GM23338 (cell line): ENCODE measurements around the gene KRTAP20-1. TPM values are rescaled to one million over a fixed set of nuclear protein-coding genes. Genes with fewer than 3 reads are reported as not detected.

Experiments
- ATAC-seq: fragments of 200-7000 bp; cut with Tn5 transposase; 3 replicates; pipeline ENCODE4 v1.9.1; 2020
- DNase-seq: peaks from one replicate; pipeline ENCODE4 v3.0.0-alpha.2; 2015; ENCODE audit warnings: low spot score
- H2AFZ ChIP-seq: fragments of 200-600 bp; sonication (generic); 2 replicates; pipeline ENCODE4 v1.8.0; 2016; ENCODE audit warnings: antibody characterized with exemption, mild to moderate bottlenecking, moderate library complexity
- H3F3A ChIP-seq: fragments of 200-600 bp; sonication (generic); replicated peaks from 2 replicates; pipeline ENCODE4 v1.8.0; 2017; ENCODE audit warnings: antibody characterized with exemption, mixed run types, low read depth
- H3K27ac ChIP-seq: fragments of 200-600 bp; sonication (generic); 2 replicates; pipeline ENCODE4 v1.6.1; 2016; ENCODE audit warnings: low read depth
- H3K27me3 ChIP-seq: fragments of 200-600 bp; sonication (generic); 2 replicates; pipeline ENCODE4 v1.8.0; 2016; ENCODE audit warnings: mild to moderate bottlenecking, mixed run types, moderate library complexity; ENCODE audit not compliant: insufficient read depth
- H3K36me3 ChIP-seq: fragments of 200-600 bp; sonication (generic); 2 replicates; pipeline ENCODE4 v1.8.0; 2016; ENCODE audit warnings: mild to moderate bottlenecking; ENCODE audit not compliant: insufficient read depth
- H3K4me1 ChIP-seq: fragments of 200-600 bp; sonication (generic); 2 replicates; pipeline ENCODE4 v1.8.0; 2016; ENCODE audit warnings: mild to moderate bottlenecking, moderate library complexity; ENCODE audit not compliant: insufficient read depth
- H3K4me2 ChIP-seq: fragments of 200-600 bp; sonication (generic); 2 replicates; pipeline ENCODE4 v1.7.1; 2017; ENCODE audit warnings: mixed run types
- H3K4me3 ChIP-seq: fragments of 200-600 bp; sonication (generic); 2 replicates; pipeline ENCODE4 v1.6.1; 2016; ENCODE audit warnings: mixed run types
- H3K79me2 ChIP-seq: fragments of 200-600 bp; sonication (generic); replicated peaks from 2 replicates; pipeline ENCODE4 v1.8.0; 2017; ENCODE audit warnings: mild to moderate bottlenecking; ENCODE audit not compliant: insufficient read depth
- H3K9me2 ChIP-seq: fragments of 200-600 bp; sonication (generic); 2 replicates; pipeline ENCODE4 v1.8.0; 2017; ENCODE audit not compliant: insufficient read depth
- H4K20me1 ChIP-seq: fragments of 200-600 bp; sonication (generic); replicated peaks from 2 replicates; pipeline ENCODE4 v1.8.0; 2017; ENCODE audit warnings: mild to moderate bottlenecking; ENCODE audit not compliant: insufficient read depth
- H3K27ac Mint-ChIP-seq: 2 replicates; pipeline ENCODE4 v1.8.0; 2020; ENCODE audit warnings: inconsistent platforms, mild to moderate bottlenecking, moderate library complexity, mixed read lengths
- H3K27me3 Mint-ChIP-seq: 3 replicates; pipeline ENCODE4 v1.8.0; 2022; ENCODE audit warnings: low read depth, mild to moderate bottlenecking, moderate library complexity, mixed read lengths, inconsistent platforms; ENCODE audit not compliant: insufficient read depth, poor library complexity
- H3K36me3 Mint-ChIP-seq: 3 replicates; pipeline ENCODE4 v1.8.0; 2021; ENCODE audit warnings: low read depth, mild to moderate bottlenecking, inconsistent platforms, moderate library complexity, mixed read lengths
- H3K4me1 Mint-ChIP-seq: 3 replicates; pipeline ENCODE4 v1.8.0; 2020; ENCODE audit warnings: mild to moderate bottlenecking, inconsistent platforms, mixed read lengths
- H3K4me3 Mint-ChIP-seq: 3 replicates; pipeline ENCODE4 v1.8.0; 2021; ENCODE audit warnings: moderate library complexity, mild to moderate bottlenecking, inconsistent platforms, mixed read lengths
- H3K9me3 Mint-ChIP-seq: 3 replicates; pipeline ENCODE4 v1.8.0; 2020; ENCODE audit warnings: moderate library complexity, mild to moderate bottlenecking, inconsistent platforms, mixed read lengths
- CREB1 ChIP-seq: fragments of 250-450 bp; sonication (Bioruptor Pico); IDR thresholded peaks from 2 replicates; pipeline ENCODE4 v1.5.0; 2020; ENCODE audit warnings: low read depth, mild to moderate bottlenecking, moderate library complexity
- ETS1 ChIP-seq: IDR thresholded peaks from 2 replicates; pipeline ENCODE4 v1.6.1; 2016; ENCODE audit warnings: antibody characterized with exemption
- EZH2 ChIP-seq: fragments of 200-600 bp; sonication (generic); IDR thresholded peaks from one replicate; pipeline ENCODE4 v1.8.0; 2017; ENCODE audit warnings: antibody characterized with exemption, mild to moderate bottlenecking, low read depth; ENCODE audit not compliant: unreplicated experiment
- EZH2phosphoT487 ChIP-seq: fragments of 200-600 bp; sonication (generic); IDR thresholded peaks from one replicate; pipeline ENCODE4 v1.8.1; 2018; ENCODE audit warnings: antibody characterized with exemption; ENCODE audit not compliant: unreplicated experiment
- JUNB ChIP-seq: IDR thresholded peaks from one replicate; pipeline ENCODE4 v1.6.1; 2016; ENCODE audit warnings: antibody characterized with exemption; ENCODE audit not compliant: unreplicated experiment
- NANOG ChIP-seq: IDR thresholded peaks from 2 replicates; pipeline ENCODE4 v1.6.1; 2016; ENCODE audit warnings: antibody characterized with exemption, borderline replicate concordance
- POLR2AphosphoS5 ChIP-seq: IDR thresholded peaks from 2 replicates; pipeline ENCODE4 v1.6.1; 2016; ENCODE audit warnings: antibody characterized with exemption, low read depth
- REST ChIP-seq: IDR thresholded peaks from one replicate; pipeline ENCODE4 v1.6.1; 2018; ENCODE audit warnings: antibody characterized with exemption; ENCODE audit not compliant: unreplicated experiment
- STAT1 ChIP-seq: IDR thresholded peaks from one replicate; pipeline ENCODE4 v1.6.1; 2016; ENCODE audit warnings: antibody characterized with exemption; ENCODE audit not compliant: unreplicated experiment
- ZNF114 ChIP-seq: fragments of 250-450 bp; sonication (Bioruptor Pico); IDR thresholded peaks from 2 replicates; pipeline ENCODE4 v1.5.0; 2020; ENCODE audit warnings: mild to moderate bottlenecking, moderate library complexity
- ZNF331 ChIP-seq: fragments of 250-450 bp; sonication (Bioruptor Pico); IDR thresholded peaks from 2 replicates; pipeline ENCODE4 v1.5.0; 2020; ENCODE audit warnings: low read depth, mild to moderate bottlenecking, moderate library complexity
- polyA plus RNA-seq: library from polyadenylated mRNA; unstranded; fragments of >200 nt; fragmentation: Nextera tagmentation; extraction: Ambion mirVana; gene quantifications from 2 replicates; pipeline ENCODE4 v1.2.1, GENCODE V29; 2016
- total RNA-seq: library from RNA; depleted of rRNA; stranded (reverse); fragments of >200 nt; shearing (Covaris generic); gene quantifications from 2 replicates; pipeline ENCODE4 v1.2.3, GENCODE V29; 2014
- TF ChIP-seq, protein P1 (sequence below), 2 experiments: fragments of 200-600 bp in 1 of 2; sonication (generic) in 1 of 2; conservative IDR thresholded peaks; 2 replicates each; pipeline versions ENCODE4 v1.5.1 to v1.6.1; 2016 to 2017; ENCODE audit warnings: antibody characterized with exemption in 2 of 2, low read depth in 2 of 2, mild to moderate bottlenecking in 2 of 2, moderate library complexity in 1 of 2
- TF ChIP-seq, protein P2 (sequence below): fragments of 250-450 bp; sonication (Bioruptor Pico); IDR thresholded peaks from 2 replicates; pipeline ENCODE4 v1.5.0; 2020; ENCODE audit warnings: mild to moderate bottlenecking, moderate library complexity

KRTAP20-1 gene
- total and polyA plus RNA-seq, 2 experiments from 2014 or later, result not detected

DNA sequence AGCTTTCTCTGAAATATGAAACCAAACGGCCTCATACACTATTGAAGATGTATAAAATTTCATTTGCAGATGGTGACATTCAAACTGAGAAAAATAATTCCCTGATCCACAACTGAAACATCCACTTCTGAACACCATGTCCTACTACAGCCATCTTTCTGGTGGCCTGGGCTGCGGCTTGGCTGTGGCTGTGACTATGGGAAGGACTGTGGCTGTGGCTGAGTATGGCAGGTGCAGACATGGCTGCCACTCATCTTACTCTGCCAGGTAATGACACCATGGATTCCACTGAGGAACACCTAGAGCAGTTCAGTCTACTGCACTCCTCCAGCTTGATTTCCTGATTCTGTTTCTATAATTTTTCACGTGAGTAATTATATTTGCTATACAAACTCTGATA, 4.3 kb downstream of the KRTAP20-1 start, which contains the start of gene KRTAP20-4:
Gene KRTAP20-4 (plus strand): TSS at position 106 of the 400 bp plus-strand sequence.
- no peaks in the 10 kb centered on the region for H3K36me3 ChIP-seq
- no peak within 1 kb of the TSS for H3K4me3 ChIP-seq
- H3K9me2 ChIP-seq, result peaks cover 3% of the 10 kb centered on the region; the same call in 1 of the 2 replicates
- H3K27me3 Mint-ChIP-seq, result no peaks in the 10 kb centered on the region
- no peak within 1 kb of the TSS for H3K4me2 ChIP-seq
- no peak for TF ChIP-seq ZNF114 (CRISPR knock-in tag)
- no peak for TF ChIP-seq EZH2
- no peak for TF ChIP-seq JUNB
- TF ChIP-seq, protein P1, sequence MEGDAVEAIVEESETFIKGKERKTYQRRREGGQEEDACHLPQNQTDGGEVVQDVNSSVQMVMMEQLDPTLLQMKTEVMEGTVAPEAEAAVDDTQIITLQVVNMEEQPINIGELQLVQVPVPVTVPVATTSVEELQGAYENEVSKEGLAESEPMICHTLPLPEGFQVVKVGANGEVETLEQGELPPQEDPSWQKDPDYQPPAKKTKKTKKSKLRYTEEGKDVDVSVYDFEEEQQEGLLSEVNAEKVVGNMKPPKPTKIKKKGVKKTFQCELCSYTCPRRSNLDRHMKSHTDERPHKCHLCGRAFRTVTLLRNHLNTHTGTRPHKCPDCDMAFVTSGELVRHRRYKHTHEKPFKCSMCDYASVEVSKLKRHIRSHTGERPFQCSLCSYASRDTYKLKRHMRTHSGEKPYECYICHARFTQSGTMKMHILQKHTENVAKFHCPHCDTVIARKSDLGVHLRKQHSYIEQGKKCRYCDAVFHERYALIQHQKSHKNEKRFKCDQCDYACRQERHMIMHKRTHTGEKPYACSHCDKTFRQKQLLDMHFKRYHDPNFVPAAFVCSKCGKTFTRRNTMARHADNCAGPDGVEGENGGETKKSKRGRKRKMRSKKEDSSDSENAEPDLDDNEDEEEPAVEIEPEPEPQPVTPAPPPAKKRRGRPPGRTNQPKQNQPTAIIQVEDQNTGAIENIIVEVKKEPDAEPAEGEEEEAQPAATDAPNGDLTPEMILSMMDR (conservative IDR thresholded peaks at IDR 0.05; ENCODE audit: low read depth in 2 of 2), result no peak
- TF ChIP-seq, protein P2, sequence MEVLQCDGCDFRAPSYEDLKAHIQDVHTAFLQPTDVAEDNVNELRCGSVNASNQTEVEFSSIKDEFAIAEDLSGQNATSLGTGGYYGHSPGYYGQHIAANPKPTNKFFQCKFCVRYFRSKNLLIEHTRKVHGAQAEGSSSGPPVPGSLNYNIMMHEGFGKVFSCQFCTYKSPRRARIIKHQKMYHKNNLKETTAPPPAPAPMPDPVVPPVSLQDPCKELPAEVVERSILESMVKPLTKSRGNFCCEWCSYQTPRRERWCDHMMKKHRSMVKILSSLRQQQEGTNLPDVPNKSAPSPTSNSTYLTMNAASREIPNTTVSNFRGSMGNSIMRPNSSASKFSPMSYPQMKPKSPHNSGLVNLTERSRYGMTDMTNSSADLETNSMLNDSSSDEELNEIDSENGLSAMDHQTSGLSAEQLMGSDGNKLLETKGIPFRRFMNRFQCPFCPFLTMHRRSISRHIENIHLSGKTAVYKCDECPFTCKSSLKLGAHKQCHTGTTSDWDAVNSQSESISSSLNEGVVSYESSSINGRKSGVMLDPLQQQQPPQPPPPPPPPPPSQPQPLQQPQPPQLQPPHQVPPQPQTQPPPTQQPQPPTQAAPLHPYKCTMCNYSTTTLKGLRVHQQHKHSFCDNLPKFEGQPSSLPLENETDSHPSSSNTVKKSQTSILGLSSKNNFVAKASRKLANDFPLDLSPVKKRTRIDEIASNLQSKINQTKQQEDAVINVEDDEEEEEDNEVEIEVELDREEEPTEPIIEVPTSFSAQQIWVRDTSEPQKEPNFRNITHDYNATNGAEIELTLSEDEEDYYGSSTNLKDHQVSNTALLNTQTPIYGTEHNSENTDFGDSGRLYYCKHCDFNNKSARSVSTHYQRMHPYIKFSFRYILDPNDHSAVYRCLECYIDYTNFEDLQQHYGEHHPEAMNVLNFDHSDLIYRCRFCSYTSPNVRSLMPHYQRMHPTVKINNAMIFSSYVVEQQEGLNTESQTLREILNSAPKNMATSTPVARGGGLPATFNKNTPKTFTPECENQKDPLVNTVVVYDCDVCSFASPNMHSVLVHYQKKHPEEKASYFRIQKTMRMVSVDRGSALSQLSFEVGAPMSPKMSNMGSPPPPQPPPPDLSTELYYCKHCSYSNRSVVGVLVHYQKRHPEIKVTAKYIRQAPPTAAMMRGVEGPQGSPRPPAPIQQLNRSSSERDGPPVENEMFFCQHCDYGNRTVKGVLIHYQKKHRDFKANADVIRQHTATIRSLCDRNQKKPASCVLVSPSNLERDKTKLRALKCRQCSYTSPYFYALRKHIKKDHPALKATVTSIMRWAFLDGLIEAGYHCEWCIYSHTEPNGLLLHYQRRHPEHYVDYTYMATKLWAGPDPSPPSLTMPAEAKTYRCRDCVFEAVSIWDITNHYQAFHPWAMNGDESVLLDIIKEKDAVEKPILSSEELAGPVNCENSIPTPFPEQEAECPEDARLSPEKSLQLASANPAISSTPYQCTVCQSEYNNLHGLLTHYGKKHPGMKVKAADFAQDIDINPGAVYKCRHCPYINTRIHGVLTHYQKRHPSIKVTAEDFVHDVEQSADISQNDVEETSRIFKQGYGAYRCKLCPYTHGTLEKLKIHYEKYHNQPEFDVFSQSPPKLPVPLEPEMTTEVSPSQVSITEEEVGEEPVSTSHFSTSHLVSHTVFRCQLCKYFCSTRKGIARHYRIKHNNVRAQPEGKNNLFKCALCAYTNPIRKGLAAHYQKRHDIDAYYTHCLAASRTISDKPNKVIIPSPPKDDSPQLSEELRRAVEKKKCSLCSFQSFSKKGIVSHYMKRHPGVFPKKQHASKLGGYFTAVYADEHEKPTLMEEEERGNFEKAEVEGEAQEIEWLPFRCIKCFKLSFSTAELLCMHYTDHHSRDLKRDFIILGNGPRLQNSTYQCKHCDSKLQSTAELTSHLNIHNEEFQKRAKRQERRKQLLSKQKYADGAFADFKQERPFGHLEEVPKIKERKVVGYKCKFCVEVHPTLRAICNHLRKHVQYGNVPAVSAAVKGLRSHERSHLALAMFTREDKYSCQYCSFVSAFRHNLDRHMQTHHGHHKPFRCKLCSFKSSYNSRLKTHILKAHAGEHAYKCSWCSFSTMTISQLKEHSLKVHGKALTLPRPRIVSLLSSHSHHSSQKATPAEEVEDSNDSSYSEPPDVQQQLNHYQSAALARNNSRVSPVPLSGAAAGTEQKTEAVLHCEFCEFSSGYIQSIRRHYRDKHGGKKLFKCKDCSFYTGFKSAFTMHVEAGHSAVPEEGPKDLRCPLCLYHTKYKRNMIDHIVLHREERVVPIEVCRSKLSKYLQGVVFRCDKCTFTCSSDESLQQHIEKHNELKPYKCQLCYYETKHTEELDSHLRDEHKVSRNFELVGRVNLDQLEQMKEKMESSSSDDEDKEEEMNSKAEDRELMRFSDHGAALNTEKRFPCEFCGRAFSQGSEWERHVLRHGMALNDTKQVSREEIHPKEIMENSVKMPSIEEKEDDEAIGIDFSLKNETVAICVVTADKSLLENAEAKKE (CRISPR knock-in tag), result no peak
- TF ChIP-seq STAT1, result no peak
- TF ChIP-seq REST, result no peak
- no peak for TF ChIP-seq POLR2AphosphoS5
- no peak for TF ChIP-seq ZNF331 (CRISPR knock-in tag)
- no peak for TF ChIP-seq CREB1 (CRISPR knock-in tag)
- no peak for TF ChIP-seq ETS1
- no peak for TF ChIP-seq EZH2phosphoT487
- TF ChIP-seq NANOG, result no peak
- no peak within 1 kb of the TSS for H3K4me3 Mint-ChIP-seq
- no peak within 1 kb of the TSS for H3K27ac ChIP-seq
- H3K27ac Mint-ChIP-seq, result no peak within 1 kb of the TSS
- 0 out of 3 replicates have a peak, but pooled peaks cover 5% of the 10 kb centered on the region for H3K36me3 Mint-ChIP-seq
- no peak within 1 kb of the TSS for H2AFZ ChIP-seq
- no peaks in the 10 kb centered on the region for H3K79me2 ChIP-seq
- H3K4me1 Mint-ChIP-seq, result no peaks in the 10 kb centered on the region
- no peaks in the 10 kb centered on the region for H4K20me1 ChIP-seq
- no peaks in the 10 kb centered on the region; the same call in 1 of the 2 replicates for H3K4me1 ChIP-seq
- no peak for DNase-seq
- ATAC-seq, result no peak
- peaks cover 8% of the 10 kb centered on the region for H3K9me3 Mint-ChIP-seq
- H3K27me3 ChIP-seq, result no peaks in the 10 kb centered on the region
- H3F3A ChIP-seq, result no peaks in the 10 kb centered on the region
